ENCODE measurements around the gene ZNF700.
"Not testable (repeated sequence)": the region's sequence is repeated elsewhere in the genome, so short reads cannot be mapped to it uniquely, and the experiment has no call there.

DNA sequence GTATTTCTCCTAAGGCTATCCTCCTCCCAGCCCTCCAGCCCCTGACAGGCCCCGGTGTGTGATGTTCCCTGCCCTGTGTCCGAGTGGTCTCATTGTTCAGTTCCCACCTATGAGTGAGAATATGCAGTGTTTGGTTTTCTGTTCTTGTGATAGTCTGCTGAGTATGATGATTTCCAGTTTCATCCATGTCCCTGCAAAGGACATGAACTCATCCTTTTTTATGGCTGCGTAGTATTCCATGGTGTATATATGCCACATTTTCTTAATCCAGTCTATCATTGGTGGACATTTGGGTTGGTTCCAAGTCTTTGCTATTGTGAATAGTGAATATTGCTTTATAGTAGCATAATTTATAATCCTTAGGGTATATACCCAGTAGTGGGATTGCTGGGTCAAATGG lies 10.9 kb downstream of the ZNF700 start:
- TF ChIP-seq, protein P1, sequence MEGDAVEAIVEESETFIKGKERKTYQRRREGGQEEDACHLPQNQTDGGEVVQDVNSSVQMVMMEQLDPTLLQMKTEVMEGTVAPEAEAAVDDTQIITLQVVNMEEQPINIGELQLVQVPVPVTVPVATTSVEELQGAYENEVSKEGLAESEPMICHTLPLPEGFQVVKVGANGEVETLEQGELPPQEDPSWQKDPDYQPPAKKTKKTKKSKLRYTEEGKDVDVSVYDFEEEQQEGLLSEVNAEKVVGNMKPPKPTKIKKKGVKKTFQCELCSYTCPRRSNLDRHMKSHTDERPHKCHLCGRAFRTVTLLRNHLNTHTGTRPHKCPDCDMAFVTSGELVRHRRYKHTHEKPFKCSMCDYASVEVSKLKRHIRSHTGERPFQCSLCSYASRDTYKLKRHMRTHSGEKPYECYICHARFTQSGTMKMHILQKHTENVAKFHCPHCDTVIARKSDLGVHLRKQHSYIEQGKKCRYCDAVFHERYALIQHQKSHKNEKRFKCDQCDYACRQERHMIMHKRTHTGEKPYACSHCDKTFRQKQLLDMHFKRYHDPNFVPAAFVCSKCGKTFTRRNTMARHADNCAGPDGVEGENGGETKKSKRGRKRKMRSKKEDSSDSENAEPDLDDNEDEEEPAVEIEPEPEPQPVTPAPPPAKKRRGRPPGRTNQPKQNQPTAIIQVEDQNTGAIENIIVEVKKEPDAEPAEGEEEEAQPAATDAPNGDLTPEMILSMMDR (IDR thresholded peaks at IDR 0.05; ENCODE audit: low read depth, low read length), result not testable (repeated sequence)
- TF ChIP-seq EZH2phosphoT487 (IDR thresholded peaks at IDR 0.05; ENCODE audit: low read depth), result not testable (repeated sequence)

All from OCI-LY3 (cell line).